Measurements from ENCODE around the gene RALGPS1. TPM values are rescaled to one million over a fixed set of nuclear protein-coding genes. Genes with fewer than 3 reads are reported as not detected.

RALGPS1 gene
- total and polyA plus RNA-seq, 2 of the 13 experiments (the other 11 are each of a cell fraction or from before 2014, with no cell fraction given): 3.7 to 6.5 TPM

- TF ChIP-seq, protein P1, sequence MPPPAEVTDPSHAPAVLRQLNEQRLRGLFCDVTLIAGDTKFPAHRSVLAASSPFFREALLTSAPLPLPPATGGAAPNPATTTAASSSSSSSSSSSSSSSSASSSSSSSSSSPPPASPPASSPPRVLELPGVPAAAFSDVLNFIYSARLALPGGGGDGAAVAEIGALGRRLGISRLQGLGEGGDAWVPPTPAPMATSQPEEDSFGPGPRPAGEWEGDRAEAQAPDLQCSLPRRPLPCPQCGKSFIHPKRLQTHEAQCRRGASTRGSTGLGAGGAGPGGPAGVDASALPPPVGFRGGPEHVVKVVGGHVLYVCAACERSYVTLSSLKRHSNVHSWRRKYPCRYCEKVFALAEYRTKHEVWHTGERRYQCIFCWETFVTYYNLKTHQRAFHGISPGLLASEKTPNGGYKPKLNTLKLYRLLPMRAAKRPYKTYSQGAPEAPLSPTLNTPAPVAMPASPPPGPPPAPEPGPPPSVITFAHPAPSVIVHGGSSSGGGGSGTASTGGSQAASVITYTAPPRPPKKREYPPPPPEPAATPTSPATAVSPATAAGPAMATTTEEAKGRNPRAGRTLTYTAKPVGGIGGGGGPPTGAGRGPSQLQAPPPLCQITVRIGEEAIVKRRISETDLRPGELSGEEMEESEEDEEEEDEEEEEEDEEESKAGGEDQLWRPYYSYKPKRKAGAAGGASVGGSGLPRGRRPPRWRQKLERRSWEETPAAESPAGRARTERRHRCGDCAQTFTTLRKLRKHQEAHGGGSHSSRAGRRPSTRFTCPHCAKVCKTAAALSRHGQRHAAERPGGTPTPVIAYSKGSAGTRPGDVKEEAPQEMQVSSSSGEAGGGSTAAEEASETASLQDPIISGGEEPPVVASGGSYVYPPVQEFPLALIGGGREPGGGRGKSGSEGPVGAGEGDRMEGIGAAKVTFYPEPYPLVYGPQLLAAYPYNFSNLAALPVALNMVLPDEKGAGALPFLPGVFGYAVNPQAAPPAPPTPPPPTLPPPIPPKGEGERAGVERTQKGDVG (CRISPR knock-in tag; IDR thresholded peaks at IDR 0.05; ENCODE audit: borderline replicate concordance): no peak
- no peak for TF ChIP-seq ZNF496 (CRISPR knock-in tag; IDR thresholded peaks at IDR 0.05; ENCODE audit: insufficient replicate concordance)
- no peak for TF ChIP-seq ZNF724P (CRISPR knock-in tag; IDR thresholded peaks at IDR 0.05; ENCODE audit: borderline replicate concordance)
- TF ChIP-seq ZNF382 (CRISPR knock-in tag; IDR thresholded peaks at IDR 0.05; ENCODE audit: borderline replicate concordance): no peak
These were observed 353.4 kb downstream of the RALGPS1 start (continued) for GRCh38 chr9:127267793-127268525.

- no peak for ATAC-seq
- no peak for FAIRE-seq
These were observed 354.9 kb downstream of the RALGPS1 start for GRCh38 chr9:127269449-127269848.

More at GRCh38 chr9:127269449-127269848, 354.9 kb downstream of the RALGPS1 start:
- Histone ChIP-seq H3K9ac (ENCODE audit: insufficient read depth, low read depth, low read length) (no peak overlapping the region), H3K79me2 (ENCODE audit: insufficient read depth, low read length) (no peaks in the 10 kb centered on the region), H3K27ac (ENCODE audit: extremely low read length, insufficient read depth, low read length) (no peak overlapping the region), H2AFZ (ENCODE audit: low read length) (no peak overlapping the region), H3K4me3 (replicated peaks in 1 of 3; ENCODE audit: insufficient read depth in 1 of 3, low read depth in 2 of 3, low read length in 3 of 3) (no peak overlapping the region), H3K9me3 (ENCODE audit: low read length) (no peaks in the 10 kb centered on the region), H3K36me3 (replicated peaks in 1 of 2; ENCODE audit: control insufficient read depth in 1 of 2, insufficient read depth in 2 of 2, low read length in 2 of 2) (peaks cover 1 to 2% of the 10 kb centered on the region in 2 experiments; a peak in 1 of 5 replicates), H4K20me1 (ENCODE audit: insufficient read depth, low read length) (no peaks in the 10 kb centered on the region), H3K4me1 (ENCODE audit: insufficient read depth, low read length) (no peaks in the 10 kb centered on the region), H3K4me2 (ENCODE audit: low read depth, low read length) (no peak overlapping the region), H3K27me3 (ENCODE audit: control insufficient read depth in 1 of 2, insufficient read depth in 2 of 2, low read length in 2 of 2) (no peaks in the 10 kb centered on the region)
- intact Hi-C loops (cut with micrococcal nuclease; ENCODE audit: unreplicated experiment): no loop called here
- WGBS (ENCODE audit: low lambda C conversion rate): 75% methylated on average over 1 of the region's 1 CpG
- in situ Hi-C loops (cut with HindIII; ENCODE audit: extremely low pct_ligation_motif_present, low pct_unique_long_range_greater_than_20kb): no loop called here
- BruUV-seq (replicated peaks): no TSS peak
- no peak for DNase-seq (ENCODE audit: low spot score)
- ChIA-PET POLR2A (no interaction called here), CTCF (ENCODE audit: low intra/inter-chr PET ratio, low total read pairs) (no interaction called here)
- TF ChIP-seq ZNF512 (CRISPR knock-in tag; IDR thresholded peaks at IDR 0.05): no peak
- TF ChIP-seq TGIF2 (CRISPR knock-in tag; IDR thresholded peaks at IDR 0.05): no peak
- no peak for TF ChIP-seq KAT2B (IDR thresholded peaks at IDR 0.05; ENCODE audit: borderline replicate concordance, low read depth, low read length)

Other genes with a start within 250 kb of the RALGPS1 start
- gene ZBTB43, start 109.7 kb upstream of the RALGPS1 start, total RNA-seq (2016; rRNA removed; fragmentation: Illumina TruSeq; extraction: Trizol): 7.1 and 12.0 TPM in 2 replicates
- gene ZBTB43, start 109.7 kb upstream of the RALGPS1 start, polyA plus RNA-seq (2011; rRNA removed): 6.9 and 31.4 TPM in 2 replicates
- 5.9 and 10.2 TPM in 2 replicates for gene ZBTB34, start 54.1 kb upstream of the RALGPS1 start, total RNA-seq (2016; rRNA removed; fragmentation: Illumina TruSeq; extraction: Trizol)
- gene ZBTB34, start 54.1 kb upstream of the RALGPS1 start, polyA plus RNA-seq (2011; rRNA removed): 8.1 and 8.7 TPM in 2 replicates
- gene ANGPTL2, start 207.9 kb downstream of the RALGPS1 start, total RNA-seq (2016; rRNA removed; fragmentation: Illumina TruSeq; extraction: Trizol): 0.35 and 0.91 TPM in 2 replicates
- 21.0 and 40.2 TPM in 2 replicates for gene ANGPTL2, start 207.9 kb downstream of the RALGPS1 start, polyA plus RNA-seq (2011; rRNA removed)

Data from HepG2 (cell line).